Panc1 (cell line): ENCODE results near the gene EWSR1. TPM values are rescaled to one million over a fixed set of nuclear protein-coding genes. Genes with fewer than 3 reads are reported as not detected.
A peak's percentile ranks its signal among the peaks of the same experiment; 100 is the strongest.

Experiments
- ATAC-seq: fragments of 200-7000 bp; cut with Tn5 transposase; 2 replicates; pipeline ENCODE4 v1.9.1; 2020; ENCODE audit warnings: mild to moderate bottlenecking, moderate library complexity
- BruUV-seq: library from RNA; stranded (reverse); fragments of 400-500 nt; replicated peaks from 2 replicates; lab custom pipeline; 2021; lab: Mats Ljungman, UMichigan
- CTCF ChIA-PET: fragments of 300-600 bp; sonication (Branson Sonifier 250); formaldehyde crosslinking; loops from one replicate; lab custom pipeline; 2022; ENCODE audit warnings: antibody characterized with exemption; lab: Charles Lee
- POLR2A ChIA-PET: fragments of 300-600 bp; sonication (Branson Sonifier 250); formaldehyde crosslinking; loops from one replicate; lab custom pipeline; 2022; ENCODE audit warnings: antibody characterized with exemption; lab: Charles Lee
- DNase-seq: peaks from one replicate; pipeline ENCODE4 v3.0.0-alpha.2; 2010; ENCODE audit warnings: low read depth, low spot score
- H3K27ac ChIP-seq: 2 replicates; pipeline ENCODE4 v1.5.1; 2011; ENCODE audit warnings: mild to moderate bottlenecking, low read length, inconsistent platforms
- H3K27me3 ChIP-seq: fragments of 200-500 bp; sonication (Bioruptor generic); 2 replicates; pipeline ENCODE4 v1.6.0; 2014; ENCODE audit warnings: low read length, inconsistent platforms; ENCODE audit not compliant: control insufficient read depth, insufficient read depth
- H3K36me3 ChIP-seq: fragments of 200-500 bp; sonication (Bioruptor generic); 2 replicates; pipeline ENCODE4 v1.5.1; 2014; ENCODE audit warnings: inconsistent platforms, mild to moderate bottlenecking, low read length, moderate library complexity; ENCODE audit not compliant: control insufficient read depth, insufficient read depth
- H3K4me1 ChIP-seq: 2 replicates; pipeline ENCODE4 v1.5.1; 2011; ENCODE audit warnings: inconsistent platforms, mild to moderate bottlenecking, low read length, moderate library complexity; ENCODE audit not compliant: control insufficient read depth, insufficient read depth
- H3K4me3 ChIP-seq, 2 experiments: 2 replicates each; pipeline ENCODE4 v1.5.1; 2011 to 2012; ENCODE audit warnings: low read depth in 2 of 2, low read length in 2 of 2, mild to moderate bottlenecking in 2 of 2, inconsistent platforms in 1 of 2, moderate library complexity in 1 of 2
- H3K9me3 ChIP-seq: fragments of 200-500 bp; sonication (Bioruptor generic); 2 replicates; pipeline ENCODE4 v1.5.1; 2014; ENCODE audit warnings: low read depth, mild to moderate bottlenecking, inconsistent platforms, low read length, moderate library complexity; ENCODE audit not compliant: control insufficient read depth, insufficient read depth
- POLR2AphosphoS5 ChIP-seq: IDR thresholded peaks from 2 replicates; pipeline ENCODE4 v1.6.1; 2012; ENCODE audit warnings: mild to moderate bottlenecking, low read depth, low read length, moderate library complexity
- SIN3A ChIP-seq: IDR thresholded peaks from 2 replicates; pipeline ENCODE4 v1.6.1; 2012; ENCODE audit warnings: low read depth, mild to moderate bottlenecking, low read length, moderate library complexity, borderline replicate concordance; ENCODE audit not compliant: insufficient read depth
- TCF7L2 ChIP-seq: IDR thresholded peaks from 2 replicates; pipeline ENCODE4 v1.6.1; 2011; ENCODE audit warnings: mild to moderate bottlenecking, low read depth, low read length, inconsistent platforms
- in situ Hi-C: cut with HindIII; loops from 2 replicates; pipeline ENCODE4 v1.10.0; 2016; ENCODE audit warnings: low sequenced_read_pairs, low pct_unique_long_range_greater_than_20kb
- intact Hi-C: fragments of 100-400 bp; cut with micrococcal nuclease; formaldehyde crosslinking; loops from one replicate; pipeline ENCODE4 v1.10.0; 2022; ENCODE audit not compliant: unreplicated experiment
- total RNA-seq: library from RNA; stranded (reverse); gene quantifications from one replicate; pipeline ENCODE4 v1.2.1, GENCODE V29; 2021; ENCODE audit not compliant: unreplicated experiment
- TF ChIP-seq, protein P1 (sequence below), 2 experiments: IDR thresholded peaks; 2 replicates each; pipeline ENCODE4 v1.6.1; 2011 to 2012; ENCODE audit warnings: low read depth in 2 of 2, control low read depth in 1 of 2, low read length in 1 of 2, mild to moderate bottlenecking in 1 of 2, moderate library complexity in 1 of 2; ENCODE audit not compliant: insufficient read depth in 1 of 2
- TF ChIP-seq, protein P2 (sequence below): fragments of 450-650 bp; IDR thresholded peaks from 2 replicates; pipeline ENCODE4 v1.5.1; 2017; ENCODE audit warnings: mild to moderate bottlenecking

The EWSR1 gene
- total RNA-seq, 1 experiment from 2014 or later: 272 TPM

DNA sequence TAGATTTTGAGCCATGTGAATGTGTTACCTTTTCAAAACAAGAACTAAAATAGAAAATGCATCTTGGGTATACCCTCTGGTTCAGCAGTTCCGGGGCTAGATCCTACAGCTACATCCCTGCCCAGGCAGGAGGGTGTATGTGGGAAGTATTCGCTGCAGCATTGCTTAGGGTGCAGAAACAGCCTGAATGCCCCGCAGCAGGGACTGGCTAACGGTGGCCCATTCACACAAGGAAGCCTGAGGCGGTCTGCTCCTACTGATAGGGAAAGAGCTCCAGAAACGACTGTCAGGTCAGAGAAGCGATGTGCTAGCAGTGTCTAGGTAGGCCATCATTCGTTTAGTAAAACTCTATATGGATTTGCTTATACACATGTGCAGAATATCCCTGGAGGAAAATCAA lies 57.3 kb downstream of the EWSR1 start:
- Histone ChIP-seq H3K9me3 (no peaks in the 10 kb centered on the region), H3K36me3 (no peaks in the 10 kb centered on the region), H3K27me3 (no peaks in the 10 kb centered on the region), H3K4me3 (no peak overlapping the region), H3K4me1 (no peaks in the 10 kb centered on the region), H3K27ac (no peak overlapping the region)
- no TSS peak for BruUV-seq
- CTCF ChIA-PET: no interaction called here
- ATAC-seq: 0 out of 2 replicates have a peak, but pooled peaks have one; percentile 16
- POLR2A ChIA-PET: no interaction called here
- in situ Hi-C loops: no loop called here
- intact Hi-C loops: no loop called here
- TF ChIP-seq POLR2AphosphoS5: no peak
- TF ChIP-seq, protein P1, sequence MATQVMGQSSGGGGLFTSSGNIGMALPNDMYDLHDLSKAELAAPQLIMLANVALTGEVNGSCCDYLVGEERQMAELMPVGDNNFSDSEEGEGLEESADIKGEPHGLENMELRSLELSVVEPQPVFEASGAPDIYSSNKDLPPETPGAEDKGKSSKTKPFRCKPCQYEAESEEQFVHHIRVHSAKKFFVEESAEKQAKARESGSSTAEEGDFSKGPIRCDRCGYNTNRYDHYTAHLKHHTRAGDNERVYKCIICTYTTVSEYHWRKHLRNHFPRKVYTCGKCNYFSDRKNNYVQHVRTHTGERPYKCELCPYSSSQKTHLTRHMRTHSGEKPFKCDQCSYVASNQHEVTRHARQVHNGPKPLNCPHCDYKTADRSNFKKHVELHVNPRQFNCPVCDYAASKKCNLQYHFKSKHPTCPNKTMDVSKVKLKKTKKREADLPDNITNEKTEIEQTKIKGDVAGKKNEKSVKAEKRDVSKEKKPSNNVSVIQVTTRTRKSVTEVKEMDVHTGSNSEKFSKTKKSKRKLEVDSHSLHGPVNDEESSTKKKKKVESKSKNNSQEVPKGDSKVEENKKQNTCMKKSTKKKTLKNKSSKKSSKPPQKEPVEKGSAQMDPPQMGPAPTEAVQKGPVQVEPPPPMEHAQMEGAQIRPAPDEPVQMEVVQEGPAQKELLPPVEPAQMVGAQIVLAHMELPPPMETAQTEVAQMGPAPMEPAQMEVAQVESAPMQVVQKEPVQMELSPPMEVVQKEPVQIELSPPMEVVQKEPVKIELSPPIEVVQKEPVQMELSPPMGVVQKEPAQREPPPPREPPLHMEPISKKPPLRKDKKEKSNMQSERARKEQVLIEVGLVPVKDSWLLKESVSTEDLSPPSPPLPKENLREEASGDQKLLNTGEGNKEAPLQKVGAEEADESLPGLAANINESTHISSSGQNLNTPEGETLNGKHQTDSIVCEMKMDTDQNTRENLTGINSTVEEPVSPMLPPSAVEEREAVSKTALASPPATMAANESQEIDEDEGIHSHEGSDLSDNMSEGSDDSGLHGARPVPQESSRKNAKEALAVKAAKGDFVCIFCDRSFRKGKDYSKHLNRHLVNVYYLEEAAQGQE (IDR thresholded peaks at IDR 0.05; ENCODE audit: insufficient read depth in 1 of 2, low read depth in 2 of 2, low read length in 1 of 2): no peak
- TF ChIP-seq SIN3A: no peak
- TF ChIP-seq TCF7L2: no peak
- TF ChIP-seq, protein P2, sequence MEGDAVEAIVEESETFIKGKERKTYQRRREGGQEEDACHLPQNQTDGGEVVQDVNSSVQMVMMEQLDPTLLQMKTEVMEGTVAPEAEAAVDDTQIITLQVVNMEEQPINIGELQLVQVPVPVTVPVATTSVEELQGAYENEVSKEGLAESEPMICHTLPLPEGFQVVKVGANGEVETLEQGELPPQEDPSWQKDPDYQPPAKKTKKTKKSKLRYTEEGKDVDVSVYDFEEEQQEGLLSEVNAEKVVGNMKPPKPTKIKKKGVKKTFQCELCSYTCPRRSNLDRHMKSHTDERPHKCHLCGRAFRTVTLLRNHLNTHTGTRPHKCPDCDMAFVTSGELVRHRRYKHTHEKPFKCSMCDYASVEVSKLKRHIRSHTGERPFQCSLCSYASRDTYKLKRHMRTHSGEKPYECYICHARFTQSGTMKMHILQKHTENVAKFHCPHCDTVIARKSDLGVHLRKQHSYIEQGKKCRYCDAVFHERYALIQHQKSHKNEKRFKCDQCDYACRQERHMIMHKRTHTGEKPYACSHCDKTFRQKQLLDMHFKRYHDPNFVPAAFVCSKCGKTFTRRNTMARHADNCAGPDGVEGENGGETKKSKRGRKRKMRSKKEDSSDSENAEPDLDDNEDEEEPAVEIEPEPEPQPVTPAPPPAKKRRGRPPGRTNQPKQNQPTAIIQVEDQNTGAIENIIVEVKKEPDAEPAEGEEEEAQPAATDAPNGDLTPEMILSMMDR: no peak
- DNase-seq: no peak

DNA sequence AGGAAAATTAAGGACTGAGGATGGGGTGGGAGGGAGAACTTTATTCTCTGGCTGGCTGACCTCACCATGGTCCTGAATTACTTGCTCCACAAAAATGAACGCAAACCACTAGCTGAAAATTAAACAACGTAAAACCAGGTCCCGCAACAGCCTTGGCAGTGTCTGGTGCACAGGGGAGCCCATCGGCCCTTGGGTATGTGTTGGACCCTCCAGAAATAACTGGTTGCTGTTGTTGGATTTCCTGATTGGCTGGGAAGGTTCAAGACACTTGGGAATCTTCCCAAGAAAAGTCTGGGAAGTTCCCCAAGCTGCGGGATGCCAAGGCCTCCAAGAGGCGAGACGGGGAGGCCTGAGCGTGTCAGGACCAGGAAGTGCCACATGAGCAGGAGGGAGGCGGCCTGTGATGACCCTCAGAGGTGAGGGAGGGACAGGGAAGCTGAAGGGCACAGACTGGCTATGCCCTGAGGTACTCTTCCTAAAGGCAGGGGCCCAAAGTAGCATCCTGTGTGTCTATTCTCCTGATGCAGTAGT lies 57.8 kb downstream of the EWSR1 start:
- intact Hi-C loops: no loop called here
- ATAC-seq (no peak), DNase-seq (no peak)
- CTCF ChIA-PET: no interaction called here
- no peak overlapping the region for H3K27ac ChIP-seq
- no peaks in the 10 kb centered on the region for H3K4me1 ChIP-seq
- BruUV-seq: no TSS peak
- TF ChIP-seq TCF7L2 (no peak), SIN3A (no peak), POLR2AphosphoS5 (no peak)
- TF ChIP-seq, protein P1 (IDR thresholded peaks at IDR 0.05; ENCODE audit: insufficient read depth in 1 of 2, low read depth in 2 of 2, low read length in 1 of 2): no peak
- TF ChIP-seq, protein P2: no peak
- no peaks in the 10 kb centered on the region for H3K36me3 ChIP-seq
- POLR2A ChIA-PET: no interaction called here
- no peak overlapping the region for H3K4me3 ChIP-seq
- in situ Hi-C loops: no loop called here
- H3K27me3 ChIP-seq: no peaks in the 10 kb centered on the region
- no peaks in the 10 kb centered on the region for H3K9me3 ChIP-seq
